Posterior cingulate gyrus (tissue), 11 donors: Measurements from ENCODE around the gene CDH20.
A peak's percentile ranks its signal among the peaks of the same experiment; 100 is the strongest.

Experiments used
- DNase-seq, 10 donors: peaks; one replicate each; pipeline versions ENCODE4 v3.0.0 to v3.0.0-alpha.2; 2020 to 2021; ENCODE audit warnings: mixed read lengths in 3 of 10
- intact Hi-C: fragments of 100-400 bp; cut with DNase I; formaldehyde crosslinking; loops from one replicate; pipeline ENCODE4 v1.15.1; 2023

The CDH20 gene

GRCh38 chr18:61413396-61413795 lies 80.2 kb downstream of the CDH20 start:
- no peak for DNase-seq
- intact Hi-C loops, result no loop called here

GRCh38 chr18:61414086-61414485 lies 80.9 kb downstream of the CDH20 start:
- intact Hi-C loops, result no loop called here
- DNase-seq, result no peak

GRCh38 chr18:61419763-61420162 lies 86.5 kb downstream of the CDH20 start:
- DNase-seq, result no peak
- intact Hi-C loops, result no loop called here

GRCh38 chr18:61420218-61420885 lies 87.1 kb downstream of the CDH20 start:
- intact Hi-C loops, result no loop called here
- DNase-seq, result no peak

GRCh38 chr18:61426492-61427053 lies 93.3 kb downstream of the CDH20 start:
- intact Hi-C loops, result no loop called here
- DNase-seq, result no peak

- no peak for DNase-seq
- intact Hi-C loops, result no loop called here
Observed at GRCh38 chr18:61428266-61428665, 95.0 kb downstream of the CDH20 start.

GRCh38 chr18:61432590-61432989 lies 99.4 kb downstream of the CDH20 start:
- intact Hi-C loops, result no loop called here
- DNase-seq, result no peak

GRCh38 chr18:61435064-61435652 lies 101.9 kb downstream of the CDH20 start:
- intact Hi-C loops, result no loop called here
- no peak for DNase-seq

GRCh38 chr18:61443081-61443725 lies 110.0 kb downstream of the CDH20 start:
- DNase-seq, result no peak
- intact Hi-C loops, result no loop called here

GRCh38 chr18:61448316-61448715 lies 115.1 kb downstream of the CDH20 start:
- no peak for DNase-seq
- intact Hi-C loops, result no loop called here

- intact Hi-C loops, result no loop called here
Observed at GRCh38 chr18:61459896-61460648, 126.8 kb downstream of the CDH20 start.

GRCh38 chr18:61464551-61465142 lies 131.4 kb downstream of the CDH20 start:
- intact Hi-C loops, result no loop called here
- DNase-seq, result no peak

More at GRCh38 chr18:61459896-61460648, 126.8 kb downstream of the CDH20 start:
- DNase-seq, result no peak

- peak in 9 of 10 donors; percentile 18 to 81 (median 45) for DNase-seq
Observed at GRCh38 chr18:61466736-61467135, 133.5 kb downstream of the CDH20 start.

GRCh38 chr18:61470031-61470674 lies 136.9 kb downstream of the CDH20 start:
- intact Hi-C loops, result no loop called here
- DNase-seq, result no peak

More at GRCh38 chr18:61466736-61467135, 133.5 kb downstream of the CDH20 start:
- intact Hi-C loops, result no loop called here

- no peak for DNase-seq
- intact Hi-C loops, result no loop called here
Observed at GRCh38 chr18:61471541-61471940, 138.3 kb downstream of the CDH20 start.

- intact Hi-C loops, result no loop called here
- DNase-seq, result no peak
Observed at GRCh38 chr18:61471942-61472341, 138.7 kb downstream of the CDH20 start.

- intact Hi-C loops, result no loop called here
Observed at GRCh38 chr18:61474341-61474740, 141.1 kb downstream of the CDH20 start.

GRCh38 chr18:61474918-61475317 lies 141.7 kb downstream of the CDH20 start:
- DNase-seq, result no peak
- intact Hi-C loops, result no loop called here

More at GRCh38 chr18:61474341-61474740, 141.1 kb downstream of the CDH20 start:
- no peak for DNase-seq

GRCh38 chr18:61475931-61476330 lies 142.7 kb downstream of the CDH20 start:
- intact Hi-C loops, result no loop called here
- no peak for DNase-seq

GRCh38 chr18:61489334-61489733 lies 156.1 kb downstream of the CDH20 start:
- DNase-seq, result no peak

More at GRCh38 chr18:61489334-61489733, 156.1 kb downstream of the CDH20 start:
- intact Hi-C loops, result no loop called here
